HEK293 (cell line): ENCODE data around the gene CD2.

ENCODE experiments used
- CTCF ChIA-PET: fragments of 350-600 bp; formaldehyde crosslinking; extraction: SDS; loops from one replicate; lab custom pipeline; 2021; ENCODE audit warnings: antibody characterized with exemption; lab: Yijun Ruan, JAX
- POLR2A ChIA-PET: fragments of 300-600 bp; formaldehyde crosslinking; extraction: SDS; loops from one replicate; lab custom pipeline; 2020; ENCODE audit warnings: antibody characterized with exemption, inconsistent platforms; lab: Yijun Ruan, JAX
- H3K27ac ChIP-seq: fragments of 200-500 bp; sonication (Bioruptor generic); 2 replicates; pipeline ENCODE4 v1.5.1; 2014; ENCODE audit warnings: low read depth, low read length, control low read depth, inconsistent platforms; ENCODE audit errors: extremely low read depth
- H3K36me3 ChIP-seq, 2 experiments: fragments of 200-500 bp in 1 of 2; sonication (Bioruptor generic) in 1 of 2; 1 replicate in 1 of 2; 2 replicates in 1 of 2; pipeline ENCODE4 v1.5.1; 2014 to 2017; ENCODE audit warnings: inconsistent platforms in 2 of 2, low read length in 2 of 2; ENCODE audit not compliant: control insufficient read depth in 2 of 2, insufficient read depth in 1 of 2
- H3K4me1 ChIP-seq: fragments of 200-500 bp; sonication (Bioruptor generic); 2 replicates; pipeline ENCODE4 v1.5.1; 2014; ENCODE audit warnings: mild to moderate bottlenecking, low read length, inconsistent platforms; ENCODE audit not compliant: control insufficient read depth, insufficient read depth
- H3K4me3 ChIP-seq: 2 replicates; pipeline ENCODE4 v1.5.1; 2011; ENCODE audit warnings: low read depth, mild to moderate bottlenecking, control low read depth, low read length, moderate library complexity
- H3K9me3 ChIP-seq: fragments of 200-500 bp; sonication (Bioruptor generic); 2 replicates; pipeline ENCODE4 v1.5.1; 2014; ENCODE audit warnings: low read depth, low read length, inconsistent platforms; ENCODE audit not compliant: control insufficient read depth, insufficient read depth
- BCL11A ChIP-seq: fragments of 450-650 bp; formaldehyde crosslinking; IDR thresholded peaks from 2 replicates; pipeline ENCODE4 v1.5.1; 2016; ENCODE audit warnings: low read depth, missing biosample characterization, missing genetic modification characterization
- PRDM4 ChIP-seq: fragments of 450-650 bp; formaldehyde crosslinking; IDR thresholded peaks from 2 replicates; pipeline ENCODE4 v1.5.1; 2017; ENCODE audit warnings: missing biosample characterization, missing genetic modification characterization
- TCF7L2 ChIP-seq: IDR thresholded peaks from 2 replicates; pipeline ENCODE4 v1.6.1; 2011; ENCODE audit warnings: low read depth, mild to moderate bottlenecking, inconsistent platforms, low read length, moderate library complexity, borderline replicate concordance
- ZBTB20 ChIP-seq: fragments of 450-650 bp; formaldehyde crosslinking; IDR thresholded peaks from 2 replicates; pipeline ENCODE4 v1.5.1; 2016; ENCODE audit warnings: missing biosample characterization, missing genetic modification characterization
- ZFP69B ChIP-seq: fragments of 450-650 bp; formaldehyde crosslinking; IDR thresholded peaks from 2 replicates; pipeline ENCODE4 v1.5.1; 2016; ENCODE audit warnings: missing biosample characterization, missing genetic modification characterization
- ZNF10 ChIP-seq: fragments of 450-650 bp; formaldehyde crosslinking; IDR thresholded peaks from 2 replicates; pipeline ENCODE4 v1.5.1; 2017; ENCODE audit warnings: missing biosample characterization, missing genetic modification characterization
- ZNF112 ChIP-seq: fragments of 450-650 bp; formaldehyde crosslinking; IDR thresholded peaks from 2 replicates; pipeline ENCODE4 v1.5.0; 2017; ENCODE audit warnings: missing biosample characterization, missing genetic modification characterization
- ZNF174 ChIP-seq: fragments of 450-650 bp; formaldehyde crosslinking; IDR thresholded peaks from 2 replicates; pipeline ENCODE4 v1.5.0; 2017; ENCODE audit warnings: missing biosample characterization, mild to moderate bottlenecking, missing genetic modification characterization
- ZNF175 ChIP-seq: fragments of 450-650 bp; formaldehyde crosslinking; IDR thresholded peaks from 2 replicates; pipeline ENCODE4 v1.5.1; 2016; ENCODE audit warnings: missing biosample characterization, missing genetic modification characterization
- ZNF202 ChIP-seq: fragments of 450-650 bp; formaldehyde crosslinking; IDR thresholded peaks from 2 replicates; pipeline ENCODE4 v1.5.1; 2016; ENCODE audit warnings: missing biosample characterization, missing genetic modification characterization, borderline replicate concordance
- ZNF510 ChIP-seq: fragments of 450-650 bp; formaldehyde crosslinking; IDR thresholded peaks from 2 replicates; pipeline ENCODE4 v1.5.1; 2018; ENCODE audit warnings: mild to moderate bottlenecking, missing genetic modification characterization, missing biosample characterization; ENCODE audit not compliant: insufficient replicate concordance
- ZNF548 ChIP-seq: fragments of 450-650 bp; formaldehyde crosslinking; IDR thresholded peaks from 2 replicates; pipeline ENCODE4 v1.5.1; 2016; ENCODE audit warnings: missing biosample characterization, missing genetic modification characterization
- ZNF585B ChIP-seq: fragments of 450-650 bp; formaldehyde crosslinking; IDR thresholded peaks from 2 replicates; pipeline ENCODE4 v1.5.1; 2016; ENCODE audit warnings: missing biosample characterization, missing genetic modification characterization
- ZNF610 ChIP-seq: fragments of 450-650 bp; formaldehyde crosslinking; IDR thresholded peaks from 2 replicates; pipeline ENCODE4 v1.5.1; 2016; ENCODE audit warnings: missing biosample characterization, missing genetic modification characterization, borderline replicate concordance
- ZNF639 ChIP-seq: fragments of 450-650 bp; formaldehyde crosslinking; IDR thresholded peaks from 2 replicates; pipeline ENCODE4 v1.5.1; 2016; ENCODE audit warnings: missing biosample characterization, missing genetic modification characterization
- ZSCAN18 ChIP-seq: fragments of 450-650 bp; formaldehyde crosslinking; IDR thresholded peaks from 2 replicates; pipeline ENCODE4 v1.5.1; 2016; ENCODE audit warnings: missing biosample characterization, missing genetic modification characterization

The CD2 gene

GRCh38 chr1:116793357-116793935 is 39.2 kb downstream of the CD2 start (continued):
- no peak for TF ChIP-seq ZBTB20 (tag by site-specific recombination)
- no peak for TF ChIP-seq ZNF510

GRCh38 chr1:116794371-116794770 is 40.1 kb downstream of the CD2 start:
- TF ChIP-seq ZNF639 (tag by site-specific recombination) = no peak
- H3K36me3 ChIP-seq = no peaks in the 10 kb centered on the region
- H3K27ac ChIP-seq = no peak overlapping the region
- no peaks in the 10 kb centered on the region for H3K4me1 ChIP-seq
- ChIA-PET CTCF (interaction anchor here (0.7 kb wide), 1 partner anchor 10 kb away, joined by 3 read pairs; no protein-coding TSS in a partner anchor), POLR2A (interaction anchor here (0.7 kb wide), 1 partner anchor 25 kb away, joined by 3 read pairs; no protein-coding TSS in a partner anchor)
- no peak overlapping the region for H3K4me3 ChIP-seq
- no peaks in the 10 kb centered on the region for H3K9me3 ChIP-seq

GRCh38 chr1:116794804-116795481 is 40.7 kb downstream of the CD2 start:
- no peak overlapping the region for H3K4me3 ChIP-seq
- no peaks in the 10 kb centered on the region for H3K36me3 ChIP-seq
- ChIA-PET POLR2A (interaction anchor here (0.7 kb wide), 1 partner anchor 25 kb away, joined by 3 read pairs; no protein-coding TSS in a partner anchor), CTCF (no interaction called here)
- no peaks in the 10 kb centered on the region for H3K4me1 ChIP-seq
- no peaks in the 10 kb centered on the region for H3K9me3 ChIP-seq
- no peak overlapping the region for H3K27ac ChIP-seq
- TF ChIP-seq ZNF202 (tag by site-specific recombination) = no peak
- no peak for TF ChIP-seq BCL11A (tag by site-specific recombination)
- TF ChIP-seq ZNF585B = no peak
- TF ChIP-seq ZNF112 (tag by site-specific recombination) = no peak
- no peak for TF ChIP-seq PRDM4 (tag by site-specific recombination)
- TF ChIP-seq ZFP69B (tag by site-specific recombination) = no peak
- TF ChIP-seq ZNF174 (tag by site-specific recombination) = no peak
- no peak for TF ChIP-seq ZNF610
- TF ChIP-seq ZNF548 (tag by site-specific recombination) = no peak
- no peak for TF ChIP-seq ZNF10 (tag by site-specific recombination)
- no peak for TF ChIP-seq ZSCAN18 (tag by site-specific recombination)
- no peak for TF ChIP-seq ZNF175 (tag by site-specific recombination)
- no peak for TF ChIP-seq TCF7L2
